ENCODE data around the gene KCNJ4. TPM values are rescaled to one million over a fixed set of nuclear protein-coding genes. Genes with fewer than 3 reads are reported as not detected.

The KCNJ4 gene
- total RNA-seq, 4 donors from 2014 or later = not detected

DNA sequence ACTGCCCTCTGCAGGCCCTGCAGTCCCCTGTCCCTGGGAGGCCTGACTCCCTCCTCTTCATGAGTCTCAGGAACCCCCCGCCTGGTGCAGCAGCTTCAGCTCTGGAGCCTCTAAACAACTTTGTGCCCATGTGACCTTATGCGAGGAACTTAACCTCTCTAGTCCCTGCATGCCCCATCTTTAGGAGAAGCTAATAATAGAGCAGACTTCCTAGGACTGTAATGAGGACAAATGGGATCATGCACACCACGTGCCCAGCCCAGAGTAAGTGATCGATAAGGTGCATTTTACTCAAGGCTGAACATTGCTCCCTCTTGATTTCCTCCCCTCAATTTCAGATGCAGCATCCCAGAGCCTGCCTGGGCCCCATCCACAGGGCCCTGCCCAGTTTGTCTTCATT, 19.0 kb downstream of the KCNJ4 start:
- no peak overlapping the region for H3K27ac ChIP-seq
- H3K4me3 ChIP-seq = no peak overlapping the region
- peaks cover 14% of the 10 kb centered on the region for H3K27me3 ChIP-seq
- no peak for TF ChIP-seq POLR2A (IDR thresholded peaks at IDR 0.05)
- TF ChIP-seq, protein P1, sequence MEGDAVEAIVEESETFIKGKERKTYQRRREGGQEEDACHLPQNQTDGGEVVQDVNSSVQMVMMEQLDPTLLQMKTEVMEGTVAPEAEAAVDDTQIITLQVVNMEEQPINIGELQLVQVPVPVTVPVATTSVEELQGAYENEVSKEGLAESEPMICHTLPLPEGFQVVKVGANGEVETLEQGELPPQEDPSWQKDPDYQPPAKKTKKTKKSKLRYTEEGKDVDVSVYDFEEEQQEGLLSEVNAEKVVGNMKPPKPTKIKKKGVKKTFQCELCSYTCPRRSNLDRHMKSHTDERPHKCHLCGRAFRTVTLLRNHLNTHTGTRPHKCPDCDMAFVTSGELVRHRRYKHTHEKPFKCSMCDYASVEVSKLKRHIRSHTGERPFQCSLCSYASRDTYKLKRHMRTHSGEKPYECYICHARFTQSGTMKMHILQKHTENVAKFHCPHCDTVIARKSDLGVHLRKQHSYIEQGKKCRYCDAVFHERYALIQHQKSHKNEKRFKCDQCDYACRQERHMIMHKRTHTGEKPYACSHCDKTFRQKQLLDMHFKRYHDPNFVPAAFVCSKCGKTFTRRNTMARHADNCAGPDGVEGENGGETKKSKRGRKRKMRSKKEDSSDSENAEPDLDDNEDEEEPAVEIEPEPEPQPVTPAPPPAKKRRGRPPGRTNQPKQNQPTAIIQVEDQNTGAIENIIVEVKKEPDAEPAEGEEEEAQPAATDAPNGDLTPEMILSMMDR (IDR thresholded peaks at IDR 0.05) = no peak
- TF ChIP-seq EP300 (IDR thresholded peaks at IDR 0.05; ENCODE audit: low read depth) = no peak
- TF ChIP-seq POLR2AphosphoS5 (IDR thresholded peaks at IDR 0.05) = no peak
- in situ Hi-C loops (cut with MboI; ENCODE audit: low pct_ligation_motif_present in 1 of 4, low pct_unique_long_range_greater_than_20kb in 1 of 4, low sequenced_read_pairs in 3 of 4) = no loop called here
- no peaks in the 10 kb centered on the region for H3K36me3 ChIP-seq
- H3K4me1 ChIP-seq = no peaks in the 10 kb centered on the region
- H3K9me3 ChIP-seq = no peaks in the 10 kb centered on the region
- intact Hi-C loops (cut with DNase I; ENCODE audit: low total_unique reads) = no loop called here
- WGBS, 2 donors (ENCODE audit: low coverage in 1 of 2) = 58% methylated on average over 4 of the region's 4 CpGs; no CpG with 5 or more reads in 1 of the 2 donors
- DNase-seq = no peak

DNA sequence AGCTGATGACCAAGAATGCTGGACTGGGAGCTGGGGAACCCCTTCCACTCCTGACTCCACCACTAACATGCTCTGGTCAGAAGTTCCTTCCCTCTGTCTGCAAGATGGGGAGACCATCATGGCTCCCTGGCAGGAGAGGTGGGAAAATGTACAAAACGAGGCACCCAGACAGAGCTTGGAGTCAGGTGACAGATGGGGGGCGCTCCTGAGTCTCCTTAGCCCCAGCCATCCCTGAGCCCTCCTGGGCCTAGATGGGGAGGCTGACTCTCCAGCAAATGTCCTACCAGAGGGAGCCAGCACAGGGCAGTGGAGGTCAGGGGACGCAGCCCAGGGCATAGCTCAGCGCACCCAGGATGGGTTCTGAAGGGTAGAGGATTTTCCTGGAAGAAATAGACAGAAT, 20.0 kb downstream of the KCNJ4 start:
- TF ChIP-seq POLR2A (IDR thresholded peaks at IDR 0.05) = no peak
- TF ChIP-seq, protein P1 (IDR thresholded peaks at IDR 0.05) = no peak
- TF ChIP-seq POLR2AphosphoS5 (IDR thresholded peaks at IDR 0.05) = no peak
- TF ChIP-seq EP300 (IDR thresholded peaks at IDR 0.05; ENCODE audit: low read depth) = no peak
- in situ Hi-C loops (cut with MboI; ENCODE audit: low pct_ligation_motif_present in 1 of 4, low pct_unique_long_range_greater_than_20kb in 1 of 4, low sequenced_read_pairs in 3 of 4) = no loop called here
- H3K27me3 ChIP-seq = peaks cover 7% of the 10 kb centered on the region
- no peak for DNase-seq
- H3K4me1 ChIP-seq = no peaks in the 10 kb centered on the region
- no peaks in the 10 kb centered on the region for H3K36me3 ChIP-seq
- no peak overlapping the region for H3K4me3 ChIP-seq
- 75% methylated on average over 4 of the region's 4 CpGs; no CpG with 5 or more reads in 1 of the 2 donors for WGBS, 2 donors (ENCODE audit: low coverage in 1 of 2)
- H3K27ac ChIP-seq = no peak overlapping the region
- intact Hi-C loops (cut with DNase I; ENCODE audit: low total_unique reads) = no loop called here
- H3K9me3 ChIP-seq = no peaks in the 10 kb centered on the region

DNA sequence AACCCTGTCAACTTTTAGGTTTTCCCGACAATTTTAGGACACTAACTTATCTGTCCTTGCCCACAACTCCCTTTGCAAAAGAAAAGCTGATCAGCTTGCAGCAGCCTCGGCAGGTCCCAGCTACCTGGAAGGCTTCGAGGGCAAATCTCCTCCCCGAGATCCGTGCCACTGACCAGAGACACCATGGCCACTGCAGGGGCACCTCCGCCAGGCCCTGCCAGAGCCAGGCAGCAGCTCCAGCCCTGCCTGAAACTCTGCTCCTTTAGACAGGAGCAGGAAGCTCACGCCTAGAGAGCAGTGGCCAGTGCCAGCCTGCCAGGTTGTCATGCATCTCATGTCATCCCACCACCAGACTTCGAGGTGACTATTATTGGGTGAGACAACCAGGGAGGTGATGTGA, 21.1 kb downstream of the KCNJ4 start:
- Histone ChIP-seq H3K9me3 (no peaks in the 10 kb centered on the region), H3K4me3 (no peak overlapping the region), H3K27ac (no peak overlapping the region), H3K36me3 (no peaks in the 10 kb centered on the region), H3K27me3 (no peaks in the 10 kb centered on the region), H3K4me1 (no peaks in the 10 kb centered on the region)
- intact Hi-C loops (cut with DNase I; ENCODE audit: low total_unique reads) (no loop called here), in situ Hi-C loops (cut with MboI; ENCODE audit: low pct_ligation_motif_present in 1 of 4, low pct_unique_long_range_greater_than_20kb in 1 of 4, low sequenced_read_pairs in 3 of 4) (no loop called here)
- DNase-seq = no peak
- TF ChIP-seq EP300 (IDR thresholded peaks at IDR 0.05; ENCODE audit: low read depth) (no peak), POLR2AphosphoS5 (IDR thresholded peaks at IDR 0.05) (no peak), POLR2A (IDR thresholded peaks at IDR 0.05) (no peak)
- TF ChIP-seq, protein P1 (IDR thresholded peaks at IDR 0.05) = no peak
- WGBS, 2 donors (ENCODE audit: low coverage in 1 of 2) = 62% methylated on average over 7 of the region's 8 CpGs; no CpG with 5 or more reads in 1 of the 2 donors

DNA sequence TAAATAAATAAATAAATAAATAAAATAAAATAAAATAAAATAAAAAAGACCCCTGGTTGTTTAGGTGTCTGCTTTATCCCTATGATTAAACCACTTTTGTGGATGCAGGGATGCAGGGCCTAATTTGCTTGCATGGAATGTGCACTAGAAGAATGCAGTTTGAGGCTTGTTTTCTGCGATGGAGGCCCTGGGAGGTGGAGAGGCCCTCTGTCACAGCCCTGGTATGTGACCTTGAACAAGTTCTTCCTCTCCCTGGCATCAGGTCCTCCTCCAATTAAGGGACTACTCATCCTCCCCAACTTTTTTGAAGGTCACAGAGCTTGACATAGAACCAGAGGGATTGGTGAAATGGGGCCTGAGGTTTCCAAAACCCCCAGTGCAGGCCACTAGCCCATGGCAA, 22.7 kb downstream of the KCNJ4 start:
- Histone ChIP-seq H3K9me3 (no peaks in the 10 kb centered on the region), H3K27me3 (no peaks in the 10 kb centered on the region), H3K36me3 (no peaks in the 10 kb centered on the region), H3K4me1 (no peaks in the 10 kb centered on the region), H3K4me3 (no peak overlapping the region), H3K27ac (no peak overlapping the region)
- in situ Hi-C loops (cut with MboI; ENCODE audit: low pct_ligation_motif_present in 1 of 4, low pct_unique_long_range_greater_than_20kb in 1 of 4, low sequenced_read_pairs in 3 of 4) = no loop called here
- DNase-seq = no peak
- TF ChIP-seq, protein P1 (IDR thresholded peaks at IDR 0.05) = no peak
- no peak for TF ChIP-seq POLR2AphosphoS5 (IDR thresholded peaks at IDR 0.05)
- TF ChIP-seq EP300 (IDR thresholded peaks at IDR 0.05; ENCODE audit: low read depth) = no peak
- no peak for TF ChIP-seq POLR2A (IDR thresholded peaks at IDR 0.05)
- intact Hi-C loops (cut with DNase I; ENCODE audit: low total_unique reads) = no loop called here
- 100% methylated on average over 1 of the region's 1 CpG; no CpG with 5 or more reads in 1 of the 2 donors for WGBS, 2 donors (ENCODE audit: low coverage in 1 of 2)
